Activated naive CD8-positive, alpha-beta T cell treated with anti-CD3 and anti-CD28 coated beads, Interleukin-2, amount 50 U/mL, for 16 hours (primary cell): ENCODE results near the gene TMEM181.
"Not testable (repeated sequence)": the region's sequence is repeated elsewhere in the genome, so short reads cannot be mapped to it uniquely, and the experiment has no call there.

Experiments
- DNase-seq: peaks from one replicate; pipeline ENCODE4 v3.0.0-alpha.2; 2020; ENCODE audit warnings: low read depth, low spot score

TMEM181 gene

DNA sequence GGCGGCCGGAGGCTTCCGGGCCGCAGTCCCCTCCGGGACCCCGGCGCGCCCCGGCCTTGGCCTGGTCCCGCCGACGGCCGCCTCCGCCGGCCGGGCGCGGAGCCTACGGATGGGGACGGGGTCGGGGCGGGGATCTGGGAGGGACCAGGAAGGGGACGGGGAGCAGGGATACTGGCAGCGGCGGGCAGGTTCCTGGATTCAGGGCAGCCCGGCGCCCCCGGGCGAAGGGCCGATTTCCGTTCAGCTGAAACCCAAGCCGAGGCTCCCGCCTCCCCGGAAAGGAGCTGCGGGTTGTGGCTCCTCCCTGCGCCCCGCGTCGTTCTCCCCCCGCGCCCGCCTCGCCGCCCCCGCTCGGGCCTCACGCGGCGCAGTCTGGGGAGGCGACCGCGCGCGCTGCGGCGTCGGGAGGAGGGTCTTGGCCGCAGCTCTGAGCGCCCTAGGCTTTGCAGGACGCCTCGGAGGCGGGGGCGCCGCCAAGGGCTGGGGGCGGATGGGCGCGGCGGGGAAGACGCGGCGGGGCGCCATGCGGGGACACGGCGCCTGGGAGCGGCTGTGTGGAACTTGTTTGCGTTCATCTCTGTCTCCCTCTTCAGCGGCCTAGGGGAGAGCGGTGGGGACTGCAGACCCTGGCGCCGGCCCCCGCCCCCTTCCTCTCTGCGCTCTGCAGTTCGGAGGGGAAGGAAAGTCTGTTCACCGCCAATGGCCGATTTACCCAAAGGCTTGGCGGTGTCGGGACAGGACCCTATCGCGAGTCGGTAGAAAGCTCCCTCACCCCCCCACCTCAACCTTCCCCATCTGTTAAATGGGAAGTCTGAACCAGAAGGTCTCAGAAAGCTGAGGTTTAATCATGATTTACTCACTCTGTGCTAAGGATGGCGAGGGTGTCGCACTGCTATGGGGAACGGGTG is 22.7 kb upstream of the TMEM181 start:
- DNase-seq = no peak

DNA sequence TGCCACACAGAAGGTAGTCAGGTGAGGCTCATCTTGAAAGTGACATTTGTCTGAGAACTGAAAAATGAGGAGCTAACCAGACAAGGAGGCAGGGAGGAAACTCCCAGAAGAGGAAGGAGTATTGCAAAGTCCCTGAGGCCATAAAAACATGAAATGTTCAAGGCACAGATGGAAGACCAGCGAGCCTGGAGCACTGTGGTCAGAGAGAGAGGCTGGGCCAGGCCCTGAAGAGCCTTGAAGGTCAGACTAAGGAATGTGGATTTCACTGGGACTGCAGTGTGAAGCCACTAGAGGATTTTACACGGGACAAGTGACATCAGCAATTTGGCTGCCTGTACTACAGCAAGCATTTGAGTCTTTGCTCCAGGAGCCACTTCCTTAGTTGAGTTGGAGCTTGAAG is 21.1 kb upstream of the TMEM181 start:
- no peak for DNase-seq

DNA sequence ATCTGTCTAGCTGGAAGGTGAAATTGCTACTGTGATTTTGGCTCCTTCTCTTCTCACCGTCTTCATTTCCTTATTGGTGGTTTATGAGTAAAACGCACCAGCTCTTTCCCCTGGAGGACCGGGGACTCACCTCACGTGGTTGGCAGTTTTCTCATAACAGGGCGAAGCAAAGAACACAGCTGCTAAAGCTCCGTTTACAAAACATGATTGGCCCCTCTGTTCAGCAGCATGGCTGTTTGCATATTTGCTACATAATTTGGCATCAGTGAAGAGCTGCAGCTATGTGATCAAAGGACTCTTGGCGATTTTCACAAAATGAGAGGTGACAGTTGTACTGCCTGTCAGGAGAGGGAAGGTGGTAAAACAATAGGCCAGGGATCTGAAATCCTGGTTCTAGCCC is 20.5 kb upstream of the TMEM181 start:
- DNase-seq = no peak

DNA sequence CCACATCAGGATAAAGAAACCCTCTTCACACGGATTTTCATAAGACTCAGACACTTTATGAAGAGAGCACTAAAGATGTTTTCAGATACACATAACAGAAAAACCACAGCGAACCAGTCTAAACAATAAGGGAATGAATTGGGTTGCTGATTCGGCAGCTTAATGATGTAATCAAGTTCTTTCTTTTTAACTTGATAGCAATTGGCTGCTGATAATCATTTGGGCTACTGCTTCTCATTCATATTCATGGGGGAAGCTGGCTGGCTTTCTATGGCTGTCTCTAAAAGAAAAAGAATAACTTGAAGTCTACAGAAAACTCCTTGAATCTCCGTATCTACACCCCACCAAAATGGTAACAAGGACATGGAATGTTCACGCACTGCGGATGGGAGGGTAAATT is 20.0 kb upstream of the TMEM181 start:
- DNase-seq = no peak

DNA sequence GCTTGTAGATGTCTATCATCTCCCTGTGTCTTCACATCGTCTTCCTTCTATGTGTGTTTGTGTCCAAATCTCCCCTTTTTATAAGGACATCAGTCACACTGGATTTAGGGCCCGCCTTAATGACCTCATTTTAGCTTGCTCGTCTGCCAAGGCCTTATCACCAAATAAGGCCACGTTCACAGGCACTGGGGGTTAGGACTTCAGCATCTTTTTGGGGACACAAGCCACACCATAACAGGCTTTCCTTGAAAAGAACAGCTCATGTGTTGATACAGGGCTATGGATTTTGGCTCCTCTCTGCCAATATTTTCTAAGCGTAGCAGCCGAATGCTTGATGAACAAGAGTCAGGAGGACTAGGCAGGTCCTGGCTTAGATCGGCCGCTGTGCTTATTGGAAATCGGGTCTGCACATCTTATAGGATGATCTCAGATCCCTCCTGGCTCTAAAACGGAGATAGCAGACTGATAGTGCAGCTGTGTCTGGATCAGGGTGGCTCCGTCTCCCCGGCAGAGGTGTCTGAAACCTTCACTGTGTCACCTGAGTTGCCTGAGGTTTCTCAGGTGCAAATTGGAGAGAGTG is 16.2 kb upstream of the TMEM181 start:
- no peak for DNase-seq

DNA sequence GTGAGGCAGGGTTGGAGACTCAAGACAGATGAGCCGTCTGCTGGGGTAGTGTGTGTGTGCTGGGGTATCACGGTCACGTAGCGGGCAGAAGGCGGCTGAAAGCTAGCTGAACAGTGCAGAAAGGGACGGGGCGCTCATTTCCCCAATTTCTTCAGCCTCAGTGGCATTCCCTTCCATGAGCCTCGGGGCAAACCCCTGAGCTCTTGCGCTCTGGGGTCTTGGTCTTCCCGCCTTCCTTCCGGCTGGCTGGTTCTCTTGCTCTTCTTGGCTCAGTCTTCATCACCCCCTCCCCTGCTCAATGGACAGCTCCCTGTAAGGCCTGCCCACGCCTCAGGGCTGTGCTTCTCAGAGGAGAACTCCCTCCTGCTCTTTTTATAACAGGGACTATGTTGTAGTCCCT is 15.5 kb upstream of the TMEM181 start:
- no peak for DNase-seq

DNA sequence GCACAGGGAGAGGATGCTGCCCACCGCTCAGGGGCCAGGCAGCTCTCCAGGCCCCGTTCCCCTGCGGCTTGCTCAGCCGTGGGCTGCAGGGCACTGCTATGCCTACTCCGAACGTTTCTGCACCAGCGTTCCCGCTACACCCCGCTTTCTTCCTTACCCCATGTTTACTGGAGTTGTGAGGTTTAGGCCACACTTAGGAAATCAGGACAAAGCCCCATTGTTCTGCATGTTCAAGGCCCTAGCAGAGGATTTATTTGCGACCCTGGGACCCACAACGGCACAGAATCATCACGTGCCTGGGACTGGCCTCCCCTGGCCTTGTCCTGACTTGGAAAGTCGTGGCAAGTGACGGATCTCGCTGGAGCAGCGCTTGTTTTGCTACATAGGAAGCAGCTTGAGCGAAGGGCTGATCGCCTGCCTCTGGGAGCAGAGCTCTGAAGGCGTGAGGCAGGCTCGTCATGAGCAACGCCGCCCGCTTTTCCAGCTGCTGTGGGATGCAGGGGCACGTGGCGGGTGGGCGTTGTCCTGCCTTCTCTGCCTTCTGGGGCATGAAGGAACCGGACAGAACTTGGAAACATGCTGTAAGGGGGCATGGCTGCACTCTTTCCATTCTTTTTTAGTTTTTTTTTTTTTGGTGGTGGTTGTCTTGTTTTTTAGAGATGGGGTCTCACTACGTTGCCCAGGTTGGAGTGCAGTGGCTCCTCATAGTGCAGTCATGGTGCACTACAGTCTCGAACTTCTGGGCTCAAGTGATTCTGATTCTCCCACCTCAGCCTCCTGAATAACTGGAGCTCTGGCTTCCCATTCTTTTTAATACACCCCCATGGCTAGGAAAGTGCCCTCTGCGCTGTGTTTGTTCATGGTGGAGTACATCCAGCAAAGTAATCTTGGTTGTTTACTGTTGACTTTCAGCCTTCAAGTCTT is 14.6 kb upstream of the TMEM181 start:
- DNase-seq = no peak

DNA sequence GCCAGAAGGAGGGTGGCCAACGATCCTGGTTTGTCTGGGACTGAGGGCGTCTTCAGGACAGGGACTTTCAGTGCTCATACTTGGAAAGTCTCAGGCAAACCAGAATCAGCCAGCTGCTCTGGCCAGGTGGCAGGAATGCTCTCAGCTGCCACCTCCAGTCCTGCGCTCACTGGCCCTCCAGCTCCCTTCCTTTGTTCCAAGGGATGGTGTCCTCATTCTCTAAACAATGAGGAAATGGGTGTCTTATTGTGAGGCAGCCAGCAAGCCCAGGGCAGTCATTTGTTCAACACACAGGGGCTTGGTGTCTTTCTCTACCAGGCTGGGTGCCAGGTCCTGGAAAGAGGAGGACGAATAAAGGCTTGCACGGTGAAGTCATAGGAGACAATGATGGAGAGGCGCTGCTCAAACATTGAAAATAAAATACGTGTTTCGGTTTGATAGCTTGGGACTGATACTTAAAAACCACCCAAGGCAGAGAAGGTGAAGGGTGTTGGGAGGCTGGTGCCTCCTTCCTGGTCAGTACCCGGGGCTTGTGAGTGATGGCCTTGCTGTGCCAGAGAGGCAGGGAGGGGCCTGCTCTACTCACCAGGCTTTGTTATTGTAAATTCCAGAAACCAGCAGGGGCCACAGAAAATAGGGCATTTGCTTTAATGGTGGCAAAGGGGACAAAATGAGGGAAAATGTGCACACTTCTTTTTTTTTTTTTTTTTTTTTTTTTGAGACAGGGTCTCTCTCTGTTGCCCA is 11.3 kb upstream of the TMEM181 start:
- DNase-seq = no peak

DNA sequence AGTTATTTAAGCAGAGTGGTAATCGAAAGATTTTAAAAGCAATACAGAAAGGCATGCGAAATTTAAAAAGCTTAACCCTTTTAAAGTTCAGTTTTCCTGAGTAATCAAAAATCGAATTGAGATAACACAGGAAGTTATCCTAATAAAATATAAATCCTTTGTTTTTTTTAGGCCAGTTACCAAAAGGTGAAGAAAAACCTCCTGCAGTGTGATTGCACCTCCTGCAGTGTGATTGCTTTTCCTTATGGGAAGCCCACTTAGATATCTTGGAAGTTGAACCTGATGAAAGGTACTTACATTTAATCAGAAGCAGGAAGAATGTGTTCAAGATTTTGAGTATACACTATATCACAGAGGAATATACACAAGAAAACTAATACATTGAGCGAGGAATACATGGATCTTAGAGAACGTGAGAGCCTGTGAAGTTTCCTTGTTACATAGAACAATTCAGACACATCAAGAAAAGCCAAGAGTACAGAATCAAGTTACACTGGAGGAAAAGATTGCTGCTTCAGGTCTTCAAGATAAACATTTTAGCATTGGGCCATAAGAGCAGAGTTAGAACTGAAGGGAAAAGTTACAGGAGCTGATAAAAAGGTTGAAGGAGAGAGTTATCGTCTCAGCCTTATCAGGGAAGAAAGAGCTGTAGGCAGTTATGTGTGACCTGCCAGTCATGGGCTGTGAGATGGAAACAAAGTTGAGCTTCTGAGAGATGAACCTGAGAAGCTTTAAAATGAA is 7.7 kb upstream of the TMEM181 start:
- DNase-seq = no peak

DNA sequence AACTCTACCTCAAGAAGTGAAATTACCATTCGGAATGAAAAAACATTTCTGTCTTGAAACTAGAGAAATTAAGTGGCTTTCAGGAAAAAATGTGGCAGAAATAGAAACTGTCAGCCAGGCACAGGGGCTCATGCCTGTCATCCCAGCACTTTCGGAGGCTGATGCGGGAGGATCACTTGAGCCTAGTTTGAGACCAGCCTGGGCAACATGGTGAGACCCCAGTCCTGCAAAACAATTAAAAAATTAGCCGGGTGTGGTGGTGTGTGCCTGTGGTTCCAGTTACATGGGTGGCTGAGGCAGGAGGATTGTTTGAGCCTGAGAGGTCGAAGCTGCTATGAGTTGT is 7.1 kb upstream of the TMEM181 start:
- DNase-seq = no peak

DNA sequence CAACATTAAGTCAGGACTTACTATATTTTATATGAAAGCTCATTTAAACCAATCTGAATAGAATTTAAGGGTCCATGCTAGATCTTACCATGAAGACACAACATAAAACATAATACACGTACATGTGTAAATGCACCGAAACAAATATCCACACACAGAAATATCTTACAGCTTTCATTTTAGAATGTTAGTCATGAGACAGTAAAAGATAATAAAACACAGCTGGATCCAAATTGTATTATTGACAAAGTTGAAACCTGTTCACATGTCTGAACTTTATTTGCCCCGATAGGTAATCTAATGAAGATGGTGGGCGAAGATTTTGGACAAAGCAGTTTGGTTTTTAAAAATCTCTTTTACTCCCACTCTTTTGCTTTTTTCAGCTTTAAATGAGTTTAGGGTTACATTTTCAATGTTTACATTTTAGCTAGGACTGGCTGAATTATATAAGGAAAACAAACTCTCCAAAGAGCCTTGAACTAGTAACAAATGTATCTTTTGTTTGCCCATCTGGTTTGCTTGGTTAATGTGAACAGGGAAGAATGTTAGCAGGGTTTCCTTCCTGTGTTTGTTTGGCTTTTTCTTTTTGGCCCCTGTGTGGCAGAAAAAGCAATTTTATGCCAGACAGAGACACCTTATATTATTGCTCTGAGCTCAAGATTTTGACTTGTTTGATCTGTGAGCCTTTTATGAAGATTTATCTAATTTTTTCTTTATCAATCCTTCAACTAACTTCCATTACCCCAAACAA is 5.1 kb upstream of the TMEM181 start:
- no peak for DNase-seq

DNA sequence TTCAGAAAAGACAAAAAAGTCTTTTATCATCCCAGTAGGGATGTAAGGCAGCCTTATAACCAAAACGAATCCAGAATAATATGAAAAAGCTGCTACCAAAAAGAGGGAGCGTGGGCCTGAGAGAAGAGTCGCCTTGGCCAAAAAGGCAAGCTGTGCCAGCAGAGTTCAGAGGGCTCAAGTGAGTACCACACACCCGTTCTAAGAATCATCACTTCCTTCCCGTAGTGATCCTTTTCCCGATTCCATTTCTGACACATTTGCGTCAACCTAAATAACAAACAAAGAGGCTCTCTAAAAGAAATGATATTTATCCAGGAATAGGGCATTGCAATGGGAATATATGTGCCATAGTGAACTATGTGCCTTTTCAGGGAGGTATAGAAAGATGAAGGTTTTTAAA is 3.8 kb upstream of the TMEM181 start:
- DNase-seq = no peak

DNA sequence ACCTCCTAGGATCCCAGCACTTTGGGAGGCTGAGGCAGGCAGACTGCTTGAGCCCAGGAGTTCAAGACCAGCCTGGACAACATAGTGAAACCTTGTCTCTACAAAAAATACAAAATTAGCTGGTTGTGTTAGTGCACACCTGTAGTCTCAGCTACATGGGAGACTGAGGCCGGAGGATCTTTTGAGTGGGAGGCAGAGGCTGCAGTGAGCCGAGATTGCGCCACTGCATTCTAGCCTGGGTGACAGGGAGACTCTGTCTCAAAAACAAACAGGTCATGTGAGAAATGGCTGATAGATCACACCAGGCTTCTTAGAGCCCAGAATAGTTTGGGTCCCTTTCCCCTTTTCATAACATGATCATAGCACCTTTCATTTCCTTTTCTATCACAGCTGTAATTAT is 2.8 kb upstream of the TMEM181 start:
- DNase-seq = not testable (repeated sequence)

DNA sequence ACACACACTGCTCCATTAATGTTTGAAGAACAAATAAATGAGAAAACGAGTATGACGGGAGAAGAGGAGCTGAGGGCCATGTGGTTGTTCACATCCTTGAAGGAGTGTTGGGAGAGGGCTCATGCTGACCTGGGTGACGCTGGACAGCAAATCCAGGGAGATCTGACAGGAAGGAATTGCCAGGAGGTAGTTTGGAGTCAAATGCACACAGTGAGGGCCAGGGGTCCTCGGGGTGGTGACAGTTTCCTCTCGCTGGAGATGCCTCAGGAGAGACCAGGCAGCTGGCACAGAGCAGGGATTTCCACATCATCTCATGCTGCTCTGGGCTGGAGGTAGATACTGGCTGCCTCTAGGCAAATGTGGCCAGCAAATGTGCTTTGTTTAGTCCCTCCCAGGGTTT is 2.0 kb upstream of the TMEM181 start:
- DNase-seq = no peak

DNA sequence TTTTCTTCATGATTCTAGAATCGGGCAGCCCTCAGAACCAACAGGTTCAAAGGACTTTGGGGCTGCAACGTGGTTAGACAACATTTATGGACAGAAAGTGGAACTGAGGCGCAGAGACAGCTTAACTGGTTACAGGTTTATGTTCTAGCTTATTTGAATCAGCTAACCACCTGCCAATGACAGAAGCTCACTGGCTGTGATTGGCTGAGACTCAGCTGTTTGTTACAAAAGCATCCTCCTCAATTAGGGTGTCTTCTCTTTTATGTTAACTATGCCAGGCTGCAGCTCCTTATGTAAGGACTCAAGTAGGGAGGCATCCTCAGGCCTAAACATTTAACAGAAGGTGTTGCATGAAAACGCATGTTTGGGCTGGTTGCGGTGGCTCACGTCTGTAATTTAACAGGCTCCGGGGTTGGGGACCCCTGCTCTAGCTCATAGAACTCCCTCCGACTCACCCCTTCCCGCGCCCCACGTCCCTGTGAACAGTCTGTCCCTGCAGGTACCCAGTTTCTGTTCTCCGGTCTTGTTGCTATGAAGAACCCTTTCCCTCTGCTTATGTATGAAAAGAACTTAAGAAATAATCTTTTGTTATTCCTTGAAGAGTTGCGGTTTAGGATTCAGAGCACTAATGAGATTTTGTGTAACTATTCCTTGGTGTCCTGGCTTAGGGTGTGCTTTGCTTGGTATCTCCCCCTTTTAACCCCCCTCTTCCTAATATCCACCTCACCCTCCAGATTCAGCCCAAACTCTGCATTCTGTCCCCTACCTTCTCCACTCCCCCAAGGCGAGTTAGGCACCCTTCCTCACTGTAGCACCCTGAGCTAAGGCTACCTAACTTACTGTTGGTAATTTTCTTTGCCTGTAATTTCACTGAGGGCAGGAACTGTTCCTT is 1.2 kb upstream of the TMEM181 start:
- no peak for DNase-seq

DNA sequence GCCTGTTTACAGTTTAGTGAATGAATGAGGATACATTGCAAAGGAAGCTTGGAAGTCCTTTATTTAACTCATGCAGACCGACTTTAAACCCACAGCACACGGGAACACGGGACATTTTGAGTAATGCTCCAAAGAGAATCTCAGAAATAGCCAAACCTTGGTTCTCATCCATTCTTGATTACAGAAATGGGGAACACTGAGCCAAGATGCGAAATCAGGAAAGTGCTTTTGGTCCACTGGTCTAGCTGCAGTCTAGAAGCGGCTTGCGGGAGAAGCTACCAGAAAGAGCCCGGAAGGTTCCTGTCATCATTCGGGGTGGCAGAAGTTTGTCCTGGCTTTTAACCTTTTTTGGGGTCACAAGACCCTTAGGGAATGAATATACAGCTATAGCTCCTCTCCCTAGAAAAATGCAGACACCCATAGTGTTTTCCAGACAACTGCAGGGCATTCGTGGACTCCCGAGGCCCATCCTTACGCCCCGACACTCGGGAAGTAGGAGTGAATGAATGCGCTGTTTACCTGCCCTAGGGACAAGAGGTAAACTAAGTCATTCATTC is 475 bp upstream of the TMEM181 start:
- DNase-seq = no peak

DNA sequence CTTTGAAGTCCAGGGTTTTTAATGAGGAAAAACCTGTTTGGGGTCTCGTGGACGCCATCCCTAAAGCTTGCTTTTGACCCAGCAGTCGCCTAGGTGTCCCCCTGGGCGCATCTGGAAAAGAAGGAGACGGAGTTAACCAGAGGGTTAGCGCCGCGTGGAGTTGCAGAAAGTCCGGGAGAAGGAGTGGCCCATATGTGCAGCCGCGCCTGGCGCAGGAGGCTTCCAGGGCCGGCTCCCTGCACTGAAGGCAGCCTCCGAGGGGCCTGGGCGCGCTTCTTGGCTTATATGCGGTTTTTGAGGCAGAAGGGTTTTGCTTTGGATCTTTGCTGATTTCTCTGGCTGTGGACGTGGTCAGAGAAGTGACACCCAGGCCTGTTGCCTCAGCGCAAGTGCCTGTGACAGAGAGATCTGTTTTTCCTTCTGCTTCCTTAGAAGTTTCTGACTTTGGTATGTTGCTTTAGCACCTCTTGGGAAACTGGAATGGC is 987 bp downstream of the TMEM181 start:
- no peak for DNase-seq

DNA sequence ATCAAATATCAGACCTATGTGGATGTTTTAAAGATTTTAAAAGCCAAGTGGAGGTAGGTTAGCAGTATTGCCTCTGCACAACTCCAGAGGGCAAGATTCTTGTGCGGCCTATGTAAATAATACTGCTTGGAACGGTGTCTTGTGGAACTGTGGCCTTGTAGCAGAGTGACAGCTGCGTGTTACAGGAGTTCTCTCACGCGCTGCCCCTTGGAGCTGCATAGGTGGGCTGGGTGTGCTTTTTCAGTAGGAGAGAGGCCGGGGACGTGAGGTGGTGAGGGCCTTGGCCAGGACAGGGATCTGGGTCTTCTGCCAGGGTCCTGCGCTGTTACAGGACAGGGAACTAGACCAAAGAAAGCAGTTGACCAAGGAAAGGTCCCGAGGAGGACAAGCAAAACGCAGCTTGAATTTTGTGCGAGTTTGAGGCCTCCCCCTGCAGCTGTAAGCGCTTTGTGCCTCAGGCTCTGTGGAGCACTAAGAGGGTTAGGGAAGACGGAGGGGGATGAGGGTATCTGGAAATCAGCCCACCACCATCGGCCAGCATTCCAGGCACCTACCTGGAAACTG is 1.5 kb downstream of the TMEM181 start:
- DNase-seq = no peak
